Dedifferentiated amniotic fluid mesenchymal stem cell (primary cell): ENCODE measurements around the gene DHRS7B.

ENCODE experiments used
- DNase-seq: peaks from one replicate; pipeline ENCODE4 v3.0.0-alpha.2; 2016; ENCODE audit errors: extremely low spot score

DHRS7B gene

GRCh38 chr17:21152731-21153130 is 26.0 kb downstream of the DHRS7B start:
- no peak for DNase-seq

- no peak for DNase-seq
Measured at GRCh38 chr17:21157586-21158370, 31.0 kb downstream of the DHRS7B start.

GRCh38 chr17:21160401-21160800 is 33.6 kb downstream of the DHRS7B start:
- no peak for DNase-seq

DNA sequence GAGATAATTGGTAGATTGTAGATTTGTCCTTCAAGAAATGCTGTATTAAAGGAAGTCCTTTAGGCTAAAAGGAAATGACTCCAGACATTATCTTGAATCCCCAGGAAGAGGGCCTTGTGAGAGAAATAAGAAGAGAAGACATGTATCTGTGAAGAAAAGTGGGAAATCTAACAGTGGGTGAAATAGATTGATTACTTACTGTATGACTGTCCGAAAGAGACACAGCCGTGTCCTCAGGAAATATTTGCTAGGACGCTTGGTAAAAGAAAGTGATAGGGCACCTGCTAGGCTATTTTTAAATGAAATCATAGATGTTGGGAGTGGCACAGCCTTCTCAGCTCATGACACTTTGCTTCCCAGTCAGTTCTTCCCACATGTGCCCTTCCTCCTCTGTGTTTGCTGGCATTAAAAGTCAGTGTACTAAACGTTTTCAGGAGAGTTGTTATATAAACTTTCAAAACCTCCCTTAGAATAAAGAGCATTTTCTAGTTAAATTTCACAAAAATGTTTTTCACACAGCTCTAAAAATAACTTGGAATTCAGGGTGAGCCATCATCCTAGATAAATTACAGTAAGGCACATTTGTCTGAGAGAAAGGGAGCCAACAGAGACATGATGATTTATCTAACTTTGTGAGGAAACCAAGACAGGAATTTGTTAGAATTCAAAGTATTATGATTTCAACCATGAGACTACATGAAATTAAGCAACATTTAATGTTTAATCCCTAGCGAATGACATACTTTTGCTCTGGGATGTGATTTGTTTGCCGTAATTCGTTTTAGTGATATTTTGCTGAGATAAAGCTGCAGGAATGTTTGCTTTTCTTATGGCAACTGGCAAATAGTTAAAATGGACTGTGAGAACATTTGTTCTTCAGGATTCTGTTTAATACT is 35.0 kb downstream of the DHRS7B start:
- no peak for DNase-seq

GRCh38 chr17:21162394-21162775 is 35.6 kb downstream of the DHRS7B start:
- no peak for DNase-seq

GRCh38 chr17:21163101-21163500 is 36.3 kb downstream of the DHRS7B start:
- no peak for DNase-seq

- no peak for DNase-seq
Measured at GRCh38 chr17:21164216-21164615, 37.5 kb downstream of the DHRS7B start.

DNA sequence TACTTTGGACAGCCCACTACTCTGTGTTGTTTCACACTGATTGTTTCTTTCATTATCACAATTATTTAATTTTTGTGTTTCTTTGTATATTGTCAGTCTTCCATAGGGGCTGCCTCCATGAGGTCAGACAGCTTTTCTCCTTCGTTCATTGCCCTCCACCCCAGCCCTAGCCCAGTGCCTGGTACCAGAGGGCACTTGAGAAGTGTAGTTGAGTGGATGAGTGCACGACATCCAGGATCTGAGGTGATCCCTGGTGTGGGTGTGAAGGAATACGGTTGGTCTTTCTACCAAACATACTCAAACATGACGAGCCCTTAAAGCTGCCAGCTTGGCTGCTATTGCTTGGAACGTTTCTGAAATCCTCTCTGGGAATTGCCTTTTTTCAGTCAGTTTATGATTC is 37.9 kb downstream of the DHRS7B start:
- DNase-seq, result no peak

DNA sequence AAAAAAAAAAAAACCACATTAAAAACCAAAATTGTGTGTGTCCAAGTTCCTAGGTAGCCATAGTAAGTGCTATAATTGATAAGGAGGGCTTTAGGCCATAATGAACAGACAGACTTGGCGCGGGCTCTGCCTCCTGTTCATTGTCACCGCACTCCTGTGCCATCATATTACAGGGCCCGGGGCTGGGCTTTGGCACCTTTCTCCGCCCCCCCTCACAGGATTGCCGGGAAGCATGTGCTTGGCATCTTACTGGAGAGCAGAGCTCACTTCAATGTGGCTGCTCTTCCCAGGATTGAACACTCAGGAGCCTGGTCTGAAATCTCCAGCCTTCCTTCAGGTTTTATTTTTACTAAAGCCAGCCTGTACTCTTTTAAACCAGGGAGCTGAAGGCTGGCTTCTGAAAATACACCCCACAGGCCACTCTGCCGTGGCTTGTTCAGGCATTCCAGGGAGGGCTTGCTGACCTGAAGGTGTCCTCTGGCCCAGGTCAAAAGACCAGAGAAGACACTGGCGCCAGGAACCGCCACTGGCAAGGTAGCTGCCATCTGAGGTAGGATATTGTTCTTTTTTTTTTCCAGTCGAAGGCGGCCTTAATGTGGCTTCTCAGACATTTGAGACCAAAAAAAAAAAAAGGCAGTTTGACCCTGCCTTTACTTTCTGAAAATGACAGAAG is 39.3 kb downstream of the DHRS7B start:
- DNase-seq, result no peak

GRCh38 chr17:21166595-21167210 is 39.9 kb downstream of the DHRS7B start:
- DNase-seq, result peak; percentile 28

DNA sequence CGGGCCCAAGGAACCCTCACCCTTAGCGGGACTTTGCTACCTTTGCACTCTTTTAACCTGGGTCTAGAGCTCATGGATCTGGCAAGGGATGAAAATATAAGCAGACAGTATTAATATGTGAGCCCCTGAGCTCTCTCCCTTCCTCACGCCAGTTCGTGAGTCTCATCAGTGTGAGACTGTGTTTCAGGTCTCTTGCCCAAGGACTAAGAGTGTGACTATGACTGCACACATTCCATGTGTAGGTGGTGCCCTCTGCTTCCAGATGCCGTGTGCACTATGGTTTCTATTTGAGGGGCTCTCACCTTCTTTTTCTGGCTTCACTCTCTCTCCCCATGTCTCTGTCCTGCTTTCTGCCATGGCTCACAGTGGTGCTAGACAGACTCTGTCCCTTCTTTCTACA is 40.5 kb downstream of the DHRS7B start:
- no peak for DNase-seq

DNA sequence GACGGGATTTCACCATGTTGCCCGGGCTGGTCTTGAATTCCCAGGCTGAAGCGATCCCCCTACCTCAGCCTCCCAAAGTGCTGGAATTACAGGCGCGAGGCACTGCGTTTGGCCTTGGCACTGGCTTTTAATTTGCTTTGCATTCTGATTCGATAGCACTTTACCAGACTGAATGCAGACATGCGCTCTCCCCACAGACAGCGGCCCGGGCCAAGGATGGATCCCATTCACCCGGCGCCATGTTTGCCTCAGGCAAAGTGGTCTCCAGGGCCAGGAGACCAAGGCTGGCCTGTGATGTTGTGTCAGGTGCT is 41.7 kb downstream of the DHRS7B start:
- DNase-seq, result no peak

- DNase-seq, result no peak
Measured at GRCh38 chr17:21169496-21169895, 42.7 kb downstream of the DHRS7B start.

GRCh38 chr17:21170809-21171208 is 44.0 kb downstream of the DHRS7B start:
- no peak for DNase-seq

- no peak for DNase-seq
Measured at GRCh38 chr17:21171309-21171922, 44.7 kb downstream of the DHRS7B start.

DNA sequence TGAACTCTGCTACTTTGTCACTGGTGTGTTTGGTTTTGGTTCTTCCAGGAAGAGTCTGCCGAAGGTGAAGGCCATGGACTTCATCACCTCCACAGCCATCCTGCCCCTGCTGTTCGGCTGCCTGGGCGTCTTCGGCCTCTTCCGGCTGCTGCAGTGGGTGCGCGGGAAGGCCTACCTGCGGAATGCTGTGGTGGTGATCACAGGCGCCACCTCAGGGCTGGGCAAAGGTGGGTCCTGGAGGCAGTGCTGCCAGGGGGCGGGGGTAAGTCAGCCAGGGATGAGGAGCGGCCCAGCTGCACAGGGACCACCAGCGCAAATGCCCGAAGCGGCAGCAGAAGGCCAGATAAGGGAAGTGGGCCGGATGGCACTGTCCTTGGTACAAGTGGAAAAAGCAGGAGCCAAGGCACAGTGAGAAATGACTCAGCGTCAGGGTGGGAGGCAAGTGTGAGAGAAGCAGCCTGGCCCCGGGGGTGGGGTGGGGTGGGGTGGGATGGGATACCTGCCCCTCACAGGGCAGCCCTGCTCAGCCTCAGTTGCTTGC is 45.3 kb downstream of the DHRS7B start:
- DNase-seq, result no peak

GRCh38 chr17:21172846-21173245 is 46.1 kb downstream of the DHRS7B start:
- no peak for DNase-seq

GRCh38 chr17:21173543-21173942 is 46.8 kb downstream of the DHRS7B start:
- no peak for DNase-seq

GRCh38 chr17:21174186-21174585 is 47.4 kb downstream of the DHRS7B start:
- DNase-seq, result no peak

DNA sequence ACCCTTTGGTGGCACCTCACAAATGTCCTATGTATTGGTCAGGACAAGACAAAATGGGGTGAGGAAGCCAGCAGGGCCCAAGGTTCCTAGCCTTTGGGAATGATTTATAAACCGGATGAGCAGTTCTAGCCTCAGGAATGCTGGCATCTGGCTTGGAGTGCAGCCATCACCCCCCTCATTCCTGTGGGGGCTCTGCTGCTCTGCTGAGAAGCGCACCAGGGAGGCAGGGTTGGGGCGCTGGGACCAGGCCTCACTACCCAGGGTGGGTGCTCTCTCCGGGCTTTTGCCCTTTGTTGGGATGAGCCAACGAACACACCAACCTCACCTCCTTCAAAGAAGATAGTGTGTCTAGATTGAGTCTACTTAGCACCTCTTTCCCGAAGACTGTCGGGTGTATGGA is 47.9 kb downstream of the DHRS7B start:
- no peak for DNase-seq

- DNase-seq, result no peak
Measured at GRCh38 chr17:21176773-21177395, 50.1 kb downstream of the DHRS7B start.
